ENCODE measurements around the gene ITCH.
"Not testable (repeated sequence)": the region's sequence is repeated elsewhere in the genome, so short reads cannot be mapped to it uniquely, and the experiment has no call there.

ITCH gene

GRCh38 chr20:34514897-34515483 lies 151.9 kb downstream of the ITCH start:
- DNase-seq = no peak

GRCh38 chr20:34515484-34516246 lies 152.6 kb downstream of the ITCH start:
- DNase-seq = peak; percentile 69 to 70

- DNase-seq = peak; percentile 97
Observed at GRCh38 chr20:34516247-34517113, 153.4 kb downstream of the ITCH start, which contains the start of gene DYNLRB1. DYNLRB1 (plus strand) TSS chr20:34516422; CDS start chr20:34516459, 37 bp downstream.

GRCh38 chr20:34517114-34517505 lies 154.0 kb downstream of the ITCH start:
- no peak for DNase-seq

GRCh38 chr20:34518863-34519262 lies 155.8 kb downstream of the ITCH start:
- DNase-seq = not testable (repeated sequence)

- DNase-seq = not testable (repeated sequence)
Observed at GRCh38 chr20:34519841-34520240, 156.8 kb downstream of the ITCH start.

GRCh38 chr20:34522969-34523871 lies 160.1 kb downstream of the ITCH start:
- DNase-seq = peak; percentile 58 to 64

GRCh38 chr20:34524426-34524825 lies 161.4 kb downstream of the ITCH start:
- DNase-seq = peak in 1 of 2 donors; percentile 4

GRCh38 chr20:34525342-34525708 lies 162.3 kb downstream of the ITCH start:
- no peak for DNase-seq

- no peak for DNase-seq
Observed at GRCh38 chr20:34525709-34526416, 162.8 kb downstream of the ITCH start.

- no peak for DNase-seq
Observed at GRCh38 chr20:34526466-34526865, 163.4 kb downstream of the ITCH start.

- no peak for DNase-seq
Observed at GRCh38 chr20:34527016-34527415, 163.9 kb downstream of the ITCH start.

GRCh38 chr20:34528921-34529297 lies 165.8 kb downstream of the ITCH start:
- no peak for DNase-seq

GRCh38 chr20:34529742-34530141 lies 166.7 kb downstream of the ITCH start:
- no peak for DNase-seq

- DNase-seq = no peak
Observed at GRCh38 chr20:34530342-34530741, 167.3 kb downstream of the ITCH start.

GRCh38 chr20:34531608-34532265 lies 168.7 kb downstream of the ITCH start:
- no peak for DNase-seq

GRCh38 chr20:34532320-34532719 lies 169.2 kb downstream of the ITCH start:
- DNase-seq = no peak

GRCh38 chr20:34532756-34533155 lies 169.7 kb downstream of the ITCH start:
- no peak for DNase-seq

GRCh38 chr20:34534391-34535165 lies 171.5 kb downstream of the ITCH start:
- DNase-seq = no peak

- no peak for DNase-seq
Observed at GRCh38 chr20:34535301-34535840, 172.3 kb downstream of the ITCH start.
